NCI-H187 treated with DMSO at 0.1 percent for 48 hours (cell line): Measurements from ENCODE around the gene PPM1H.

Experiments
- DNase-seq: peaks from one replicate; lab custom pipeline; 2025; lab: John Stamatoyannopoulos, UW

PPM1H gene

GRCh38 chr12:62873116-62873825, 61.7 kb downstream of the PPM1H start:
- no peak for DNase-seq

- DNase-seq = no peak
Measured at GRCh38 chr12:62868820-62869219, 66.1 kb downstream of the PPM1H start.

DNA sequence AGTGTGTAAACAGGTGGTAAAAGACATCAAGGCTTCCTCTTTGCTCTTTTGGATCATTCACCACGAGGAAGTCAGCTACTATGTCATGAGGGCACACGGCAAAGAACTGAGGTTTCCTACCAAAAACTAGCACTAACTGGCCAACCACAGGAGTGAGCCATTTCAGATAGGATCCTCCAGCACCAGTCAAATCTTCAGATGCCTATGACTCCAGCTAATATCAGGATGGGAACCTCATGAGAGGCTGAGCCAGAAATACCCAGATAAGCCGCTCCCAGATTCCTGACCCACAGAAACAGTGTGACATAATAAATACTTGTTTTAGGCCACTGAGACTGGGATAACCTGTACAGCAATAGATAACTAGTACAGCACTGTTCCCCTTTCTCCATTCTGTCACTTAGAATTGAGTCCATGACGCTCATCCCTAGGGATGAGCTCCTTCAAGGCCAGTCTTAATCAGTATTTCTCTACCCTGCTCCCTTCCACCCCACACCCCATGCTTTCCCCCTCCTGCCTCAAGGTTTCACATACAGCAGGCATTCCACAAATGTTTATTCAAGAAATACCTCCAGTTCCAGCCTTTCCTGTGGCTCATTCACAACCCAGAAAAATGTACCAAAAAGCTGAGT, 68.4 kb downstream of the PPM1H start:
- DNase-seq = no peak

DNA sequence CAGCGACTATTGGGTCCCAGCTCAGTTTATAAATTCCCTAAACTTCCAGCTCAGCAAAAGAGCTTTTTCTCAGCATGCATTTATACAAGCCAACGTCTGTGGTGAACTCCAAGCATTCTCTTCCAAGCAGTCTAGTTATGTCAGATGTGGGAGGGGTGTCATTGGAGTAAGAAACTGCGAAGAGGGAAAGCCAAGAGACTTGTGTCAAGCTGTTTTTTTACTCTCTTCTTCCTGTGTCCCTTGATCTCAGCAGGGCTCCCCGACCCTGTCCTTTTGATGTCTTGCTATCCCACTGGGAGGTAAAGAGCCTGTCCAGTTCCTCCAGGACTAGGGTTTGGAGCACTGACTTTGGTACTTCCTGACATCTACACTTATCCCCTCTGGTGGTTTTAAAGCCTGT, 69.0 kb downstream of the PPM1H start:
- no peak for DNase-seq

- DNase-seq = no peak
Measured at GRCh38 chr12:62865065-62865464, 69.9 kb downstream of the PPM1H start.

DNA sequence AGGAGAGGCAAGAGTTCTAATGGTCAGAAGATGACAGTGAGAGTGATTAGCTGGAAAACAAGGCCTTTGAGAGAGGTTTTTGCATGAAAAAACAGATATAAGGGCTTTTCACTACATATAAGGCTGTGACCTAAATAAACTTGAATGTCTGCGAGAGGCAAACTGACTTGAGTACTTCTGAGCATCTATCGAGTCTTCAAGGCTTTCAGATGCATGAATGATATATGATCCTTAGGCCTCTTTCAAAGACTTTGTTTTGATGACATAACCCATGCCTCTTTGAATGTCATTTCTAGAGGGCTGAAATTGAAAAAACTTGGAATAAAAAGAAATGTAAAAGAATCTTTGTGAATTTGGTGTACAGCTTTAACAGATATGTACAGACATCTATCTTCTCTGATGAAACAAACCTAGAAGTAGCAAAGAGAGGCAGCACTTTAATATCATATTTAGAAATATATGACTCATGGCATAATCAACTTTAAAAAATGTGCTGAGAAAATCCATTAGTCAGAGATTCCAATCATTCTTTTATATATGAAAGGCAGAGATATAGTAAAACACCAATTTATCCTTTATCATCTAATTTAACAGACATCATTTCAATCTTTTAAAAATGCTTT, 72.6 kb downstream of the PPM1H start:
- no peak for DNase-seq

- no peak for DNase-seq
Measured at GRCh38 chr12:62861586-62861985, 73.4 kb downstream of the PPM1H start.

DNA sequence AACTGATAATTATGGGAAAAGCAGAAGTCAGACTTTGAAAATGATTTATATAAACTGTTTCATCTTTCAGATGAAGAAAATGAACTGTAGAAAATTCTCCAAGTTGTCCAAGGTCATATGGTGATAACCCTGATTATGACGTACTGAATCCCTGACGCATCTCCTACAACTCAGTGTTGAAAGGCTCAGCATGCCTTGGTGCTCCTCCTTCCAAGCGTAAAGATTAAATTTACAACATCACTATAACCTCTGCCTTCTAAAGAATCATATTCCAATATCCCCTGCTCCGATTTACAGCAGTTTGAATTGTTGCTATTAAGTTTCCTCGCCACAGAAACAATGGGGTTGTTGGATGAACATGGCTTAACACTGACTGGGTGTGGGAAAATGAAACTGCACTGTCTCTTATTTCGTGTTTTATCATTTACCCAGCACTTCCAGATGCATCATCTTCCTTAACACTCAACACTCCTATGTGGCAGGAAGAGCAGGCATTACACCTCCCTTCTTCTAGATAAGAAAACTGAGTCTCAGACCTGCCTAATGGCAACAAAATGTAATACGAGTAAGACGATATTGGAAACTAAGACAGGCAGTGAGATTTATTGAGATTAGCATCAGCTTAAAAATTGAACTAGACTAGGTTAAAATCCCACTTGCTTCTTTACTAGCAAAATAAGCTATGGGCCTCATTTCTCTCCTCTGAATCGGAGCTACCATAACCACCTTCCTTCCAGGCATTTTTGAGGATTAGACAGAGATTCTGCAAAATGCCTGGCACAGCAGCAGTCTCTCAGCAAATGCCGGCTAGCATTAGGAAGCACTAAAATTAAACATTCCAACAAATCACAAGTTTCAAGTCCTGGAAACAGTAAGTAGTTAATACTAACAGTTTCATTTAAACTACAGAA, 74.2 kb downstream of the PPM1H start:
- no peak for DNase-seq

DNA sequence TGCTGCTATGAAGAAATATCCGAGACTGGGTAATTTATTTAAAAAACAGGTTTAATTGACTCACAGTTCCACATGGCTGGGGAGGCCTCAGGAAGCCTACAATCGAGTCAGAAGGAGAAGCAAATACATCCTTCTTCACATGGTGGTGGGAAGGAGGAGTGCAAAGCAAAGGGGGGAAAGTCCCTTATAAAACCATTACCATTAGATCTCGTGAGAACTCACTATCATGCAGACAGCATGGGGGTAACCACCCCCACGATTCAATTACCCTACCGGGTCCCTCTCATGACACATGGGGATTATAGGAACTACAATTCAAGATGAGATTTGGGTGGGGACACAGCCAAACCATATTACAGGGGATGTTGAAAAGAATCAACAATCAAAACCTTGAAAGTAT, 74.9 kb downstream of the PPM1H start:
- DNase-seq = no peak

- DNase-seq = no peak
Measured at GRCh38 chr12:62859321-62859737, 75.6 kb downstream of the PPM1H start.

GRCh38 chr12:62856454-62856853, 78.5 kb downstream of the PPM1H start:
- no peak for DNase-seq

- no peak for DNase-seq
Measured at GRCh38 chr12:62854024-62854423, 80.9 kb downstream of the PPM1H start.

- DNase-seq = no peak
Measured at GRCh38 chr12:62849398-62849797, 85.6 kb downstream of the PPM1H start.

- no peak for DNase-seq
Measured at GRCh38 chr12:62848418-62848817, 86.5 kb downstream of the PPM1H start.

- no peak for DNase-seq
Measured at GRCh38 chr12:62847709-62848108, 87.2 kb downstream of the PPM1H start.

- DNase-seq = no peak
Measured at GRCh38 chr12:62846491-62846890, 88.5 kb downstream of the PPM1H start.

GRCh38 chr12:62844915-62845314, 90.0 kb downstream of the PPM1H start:
- DNase-seq = no peak

DNA sequence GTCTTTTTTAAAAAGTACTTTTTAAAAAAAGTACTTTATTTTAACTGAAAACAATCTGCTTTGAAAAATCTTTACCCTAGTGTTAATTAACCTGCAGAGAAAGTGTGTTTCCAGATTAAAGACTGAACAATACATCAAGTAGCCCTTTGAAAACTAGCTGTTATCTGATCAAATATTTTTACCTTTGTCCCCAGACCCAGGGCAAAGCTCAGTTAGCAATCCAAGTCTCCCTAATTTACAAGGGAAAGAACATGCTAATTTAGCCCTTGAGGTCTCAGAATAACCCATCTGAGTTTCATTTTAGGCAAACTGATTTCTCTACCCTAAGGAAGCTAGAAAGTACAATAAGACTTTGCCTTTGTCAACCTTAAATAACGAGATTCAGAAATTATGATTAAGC, 91.2 kb downstream of the PPM1H start:
- DNase-seq = no peak

DNA sequence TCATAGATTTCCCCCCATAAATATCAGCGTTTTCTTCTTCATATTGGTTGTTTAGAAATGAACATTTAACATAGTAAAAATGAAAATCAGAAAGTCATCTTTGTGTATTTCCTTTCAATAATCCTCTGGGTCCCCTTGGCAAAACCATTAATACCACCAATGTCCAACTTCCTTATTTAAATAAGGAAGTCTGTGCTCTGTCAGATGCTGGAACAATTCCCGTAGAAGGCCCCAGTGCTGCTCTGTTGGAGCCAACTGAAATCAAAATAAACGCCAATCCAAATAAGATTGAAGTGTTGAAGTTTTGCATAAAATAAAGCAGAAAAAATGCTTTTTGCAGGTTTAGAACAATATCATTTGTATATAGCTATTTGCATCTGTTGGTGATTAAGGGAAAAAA, 93.1 kb downstream of the PPM1H start:
- no peak for DNase-seq

DNA sequence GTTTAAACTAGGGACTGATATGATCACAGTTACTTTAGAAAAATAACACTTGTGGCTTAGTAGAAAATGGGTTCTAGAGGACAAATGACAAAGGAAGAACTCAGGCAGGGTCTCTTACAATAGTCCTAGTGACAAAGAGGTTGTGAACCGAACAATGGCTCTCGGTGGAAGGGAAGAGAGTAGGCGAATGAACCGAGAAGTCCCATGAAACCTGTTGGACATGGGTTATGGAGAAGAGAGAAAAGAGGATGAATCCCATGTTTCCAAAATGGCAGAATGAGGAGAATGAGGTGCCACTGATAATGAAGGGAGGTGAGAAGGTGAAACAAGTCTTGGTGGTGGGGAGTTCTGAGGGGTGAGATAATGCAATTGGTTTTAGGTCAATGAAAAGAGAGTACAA, 94.1 kb downstream of the PPM1H start:
- DNase-seq = no peak

DNA sequence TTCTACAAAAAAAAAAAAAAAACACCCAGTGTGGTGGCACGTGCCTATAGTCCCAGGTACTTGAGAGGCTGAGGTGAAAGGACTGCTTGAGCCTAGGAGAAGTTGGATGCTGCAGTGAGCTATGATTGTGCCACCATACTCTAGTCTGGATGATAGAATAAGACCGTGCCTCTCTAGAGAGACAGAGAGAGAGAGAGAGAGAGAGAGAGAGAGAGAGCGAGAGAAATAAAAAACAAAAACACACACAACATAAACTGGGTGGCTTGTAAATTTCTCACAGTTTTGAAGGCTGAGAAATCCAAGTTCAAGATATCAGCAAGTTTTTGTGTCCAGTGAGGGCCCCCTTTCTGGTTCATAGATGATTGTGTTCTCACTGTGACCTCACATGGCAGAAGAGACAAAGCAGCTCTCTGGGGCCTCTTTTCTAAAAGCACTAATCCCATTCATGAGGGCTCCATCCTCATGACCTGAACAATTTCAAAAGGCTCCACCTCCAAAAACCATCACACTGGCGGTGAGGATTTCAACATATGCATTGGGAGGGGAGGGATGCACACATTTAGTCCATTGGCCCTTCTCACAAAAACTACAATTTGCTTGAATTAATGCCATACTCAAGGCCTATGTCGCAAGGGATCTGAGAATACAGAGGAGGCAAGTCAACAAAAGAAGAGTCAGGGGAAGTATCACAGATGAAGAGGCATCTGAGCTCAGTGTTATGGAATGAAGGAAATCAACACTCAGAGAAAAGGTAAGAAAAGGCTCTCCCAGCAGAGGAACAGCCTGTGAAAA, 94.9 kb downstream of the PPM1H start:
- DNase-seq = no peak
